Measurements from ENCODE around the gene TSPAN14.

TSPAN14 gene

DNA sequence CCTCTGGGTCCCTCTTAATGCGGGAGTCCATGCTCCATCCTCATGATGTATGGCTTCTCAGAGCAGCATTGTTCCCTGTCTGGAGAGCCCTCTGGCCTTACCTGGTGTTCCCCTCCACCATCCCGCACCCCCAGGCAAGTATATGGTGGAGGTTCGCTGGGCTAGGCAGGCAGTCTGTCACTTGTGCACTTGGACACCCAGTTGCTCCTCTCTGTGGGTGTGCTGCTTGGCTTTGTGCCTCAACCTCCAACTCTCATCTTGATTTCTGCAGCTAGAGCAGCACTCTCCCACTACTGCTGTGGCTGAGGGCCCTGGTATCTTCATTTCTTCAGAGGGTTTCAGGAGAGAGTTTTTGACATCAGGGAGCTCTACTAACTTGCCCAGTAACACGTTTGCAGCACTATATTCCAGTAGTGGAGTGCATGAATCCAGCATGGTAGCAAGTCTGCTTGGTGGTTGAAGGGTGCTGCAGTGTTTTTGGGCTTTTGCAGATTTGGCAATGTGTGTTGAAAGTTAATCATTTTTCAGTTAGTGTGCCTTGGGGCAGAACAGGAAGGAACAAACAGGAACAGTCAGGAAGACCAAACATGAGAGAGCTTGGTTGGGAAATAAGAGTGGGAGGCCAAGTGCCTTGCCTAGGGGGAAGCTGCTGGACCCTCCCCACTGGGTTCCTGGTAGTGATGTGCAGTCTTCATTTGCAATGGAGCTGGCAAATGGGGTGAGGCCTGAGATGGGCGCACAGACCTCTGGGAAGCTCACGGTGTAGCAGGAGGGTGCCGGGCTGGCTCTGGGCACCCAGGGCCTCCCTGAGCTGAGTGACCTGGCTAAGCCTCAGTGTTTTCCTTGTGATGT is 37.4 kb downstream of the TSPAN14 start:
- DNase-seq = no peak

DNA sequence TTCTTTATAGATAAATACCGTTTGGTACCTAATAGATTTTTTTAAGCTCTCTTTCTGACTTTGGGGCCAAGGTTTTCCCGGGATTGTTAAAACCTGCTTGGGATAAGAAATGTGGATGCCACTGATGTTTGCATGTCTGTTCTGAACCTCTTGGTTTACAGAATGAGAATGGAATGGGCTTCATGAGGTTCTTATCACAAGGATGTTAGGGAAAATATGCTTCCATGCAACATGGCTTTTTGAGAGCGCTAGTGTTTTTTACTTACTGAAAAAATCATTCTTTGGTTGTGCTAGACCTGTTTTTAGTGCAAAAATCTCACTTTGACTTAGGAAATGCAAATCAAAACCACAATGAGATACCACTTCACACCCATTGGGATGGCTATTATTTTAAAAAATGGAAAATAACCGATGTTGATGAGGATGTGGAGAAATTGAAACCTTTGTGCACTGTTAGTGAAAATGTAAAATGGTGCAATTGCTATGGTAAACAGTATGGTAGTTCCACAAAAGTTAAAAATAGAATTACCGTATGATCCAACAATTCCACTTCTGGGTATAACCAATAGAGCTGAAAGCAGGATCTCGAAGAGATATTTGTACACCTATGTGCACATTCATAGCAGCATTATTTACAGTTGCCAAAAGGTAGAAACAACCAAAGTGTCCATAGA is 38.9 kb downstream of the TSPAN14 start:
- no peak for DNase-seq

DNA sequence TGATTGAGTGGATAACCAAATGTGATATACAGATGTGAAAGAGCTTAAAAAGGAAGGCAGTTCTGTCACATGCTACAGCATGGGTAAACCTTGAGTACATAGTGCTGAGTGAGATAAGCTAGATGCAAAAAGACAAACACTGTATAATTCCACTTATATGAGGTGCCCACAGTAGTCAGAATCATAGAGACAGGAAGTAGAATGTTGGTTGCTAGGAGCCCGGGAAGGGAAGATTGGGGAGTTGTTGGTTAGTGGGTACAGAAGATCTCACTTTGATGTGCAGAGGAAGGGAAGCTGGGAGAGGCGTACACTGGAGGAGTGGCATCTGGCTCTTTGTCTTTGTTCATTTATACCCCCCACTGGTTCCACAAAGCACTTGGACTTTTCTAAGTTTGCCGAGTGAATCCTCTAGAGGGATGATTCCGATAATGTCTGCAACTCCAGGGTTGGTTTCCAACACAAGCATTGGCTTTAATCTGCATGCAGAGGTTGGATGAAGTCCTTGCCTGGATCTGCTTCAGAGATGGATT is 39.5 kb downstream of the TSPAN14 start:
- DNase-seq = no peak

DNA sequence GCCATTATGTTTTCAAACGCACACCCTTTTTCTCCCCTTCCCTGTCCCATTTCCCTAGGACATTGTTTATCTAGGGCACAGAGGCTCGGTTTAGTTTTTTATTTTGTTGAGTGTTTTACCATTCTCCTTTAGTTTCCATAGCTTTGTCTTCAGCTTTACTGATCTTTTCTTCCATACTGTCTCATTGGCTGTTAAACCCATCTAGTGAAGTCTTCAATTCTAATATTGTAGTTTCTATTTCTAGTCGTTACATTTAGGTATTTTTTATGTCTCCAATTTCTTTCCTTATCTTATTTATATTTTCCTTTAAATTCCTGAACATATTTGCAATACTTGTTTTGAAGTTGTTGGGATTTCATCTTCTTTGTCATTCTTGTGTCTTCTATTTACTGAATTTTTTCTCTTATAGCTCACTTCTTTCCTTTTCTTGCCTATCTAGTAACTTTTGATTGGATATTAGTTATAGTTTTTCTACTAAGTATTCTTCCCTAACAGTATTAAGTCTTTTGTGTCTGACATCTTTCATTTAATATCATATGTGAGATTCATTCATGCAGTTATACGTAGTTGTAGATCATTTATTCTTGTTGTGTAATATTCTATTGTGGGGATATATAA is 42.6 kb downstream of the TSPAN14 start:
- no peak for DNase-seq

DNA sequence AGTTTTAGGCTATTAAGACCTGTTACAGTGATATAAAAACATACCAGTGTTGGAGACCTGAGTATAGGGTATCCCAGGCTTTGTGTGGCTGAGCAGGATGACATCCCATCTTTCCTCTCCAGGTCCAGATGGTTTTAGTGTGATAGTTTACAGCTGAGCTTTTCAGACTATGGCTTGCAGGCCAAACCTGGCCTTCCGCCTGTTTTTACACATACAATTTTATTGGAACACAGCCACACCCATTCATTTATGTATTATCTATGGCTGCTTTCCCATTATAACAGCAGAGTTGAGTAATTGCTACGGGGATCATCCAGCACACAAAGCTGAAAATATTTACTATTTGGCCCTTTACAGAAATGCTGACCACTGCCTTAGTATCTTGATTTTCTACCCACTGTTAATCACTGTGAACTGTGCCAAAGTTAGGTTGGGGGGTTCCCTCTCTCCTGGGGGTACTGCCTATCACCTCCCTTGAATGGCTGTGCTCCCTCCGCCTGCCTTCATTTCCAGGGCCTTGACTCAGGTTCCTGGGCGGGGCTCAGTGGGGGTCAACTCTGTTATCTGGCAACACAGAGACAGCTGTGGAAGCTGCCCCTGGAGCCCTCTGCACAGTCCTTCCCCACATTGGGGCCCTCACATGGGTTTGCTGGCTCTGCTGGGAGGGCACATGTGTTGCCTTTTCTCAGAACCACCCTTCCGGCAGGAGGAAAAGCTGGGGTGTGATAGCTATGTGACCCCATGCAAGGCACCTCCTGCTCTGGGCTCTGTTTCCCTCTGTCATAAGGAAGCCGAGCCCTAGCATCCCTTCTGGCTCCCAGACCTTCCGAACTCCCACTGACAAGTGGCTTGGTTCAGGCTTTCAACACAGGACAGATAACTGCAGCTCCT is 43.3 kb downstream of the TSPAN14 start:
- no peak for DNase-seq

DNA sequence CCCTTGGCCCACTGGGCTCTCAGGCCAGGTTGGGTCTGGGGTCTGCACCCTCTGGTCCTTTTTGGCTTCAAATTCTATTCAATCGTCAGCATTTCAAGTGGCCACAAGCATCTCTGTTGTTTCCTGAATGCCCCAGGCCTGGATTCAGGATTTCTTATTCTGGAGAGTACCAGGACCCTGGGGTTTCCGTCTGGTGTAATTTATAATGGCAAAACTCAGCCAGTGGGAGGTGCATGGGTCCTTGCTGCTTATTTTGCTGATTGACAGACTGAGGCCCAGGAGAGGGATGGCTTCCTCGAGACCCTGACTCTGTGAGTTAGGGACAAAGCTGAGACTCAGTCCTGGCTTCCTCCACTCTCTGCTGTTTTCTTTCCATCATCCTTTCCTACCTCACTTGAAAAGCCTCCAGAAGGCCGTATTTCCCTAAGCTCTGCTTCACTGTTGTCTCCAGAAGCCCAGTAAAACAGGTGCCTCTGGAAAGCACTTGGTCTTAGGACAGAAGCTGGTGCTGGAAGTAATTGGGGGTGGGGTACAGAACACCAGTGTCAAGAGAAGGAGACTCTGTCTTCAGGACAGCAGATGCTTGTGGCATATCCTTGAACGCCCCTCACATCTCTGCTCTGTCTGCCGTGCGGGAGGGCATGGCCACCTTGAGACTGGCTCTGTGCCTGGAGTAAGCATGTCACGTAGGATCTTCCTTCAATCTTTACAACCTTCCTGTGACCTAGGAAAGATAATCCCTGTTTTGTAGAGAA is 44.1 kb downstream of the TSPAN14 start:
- no peak for DNase-seq

DNA sequence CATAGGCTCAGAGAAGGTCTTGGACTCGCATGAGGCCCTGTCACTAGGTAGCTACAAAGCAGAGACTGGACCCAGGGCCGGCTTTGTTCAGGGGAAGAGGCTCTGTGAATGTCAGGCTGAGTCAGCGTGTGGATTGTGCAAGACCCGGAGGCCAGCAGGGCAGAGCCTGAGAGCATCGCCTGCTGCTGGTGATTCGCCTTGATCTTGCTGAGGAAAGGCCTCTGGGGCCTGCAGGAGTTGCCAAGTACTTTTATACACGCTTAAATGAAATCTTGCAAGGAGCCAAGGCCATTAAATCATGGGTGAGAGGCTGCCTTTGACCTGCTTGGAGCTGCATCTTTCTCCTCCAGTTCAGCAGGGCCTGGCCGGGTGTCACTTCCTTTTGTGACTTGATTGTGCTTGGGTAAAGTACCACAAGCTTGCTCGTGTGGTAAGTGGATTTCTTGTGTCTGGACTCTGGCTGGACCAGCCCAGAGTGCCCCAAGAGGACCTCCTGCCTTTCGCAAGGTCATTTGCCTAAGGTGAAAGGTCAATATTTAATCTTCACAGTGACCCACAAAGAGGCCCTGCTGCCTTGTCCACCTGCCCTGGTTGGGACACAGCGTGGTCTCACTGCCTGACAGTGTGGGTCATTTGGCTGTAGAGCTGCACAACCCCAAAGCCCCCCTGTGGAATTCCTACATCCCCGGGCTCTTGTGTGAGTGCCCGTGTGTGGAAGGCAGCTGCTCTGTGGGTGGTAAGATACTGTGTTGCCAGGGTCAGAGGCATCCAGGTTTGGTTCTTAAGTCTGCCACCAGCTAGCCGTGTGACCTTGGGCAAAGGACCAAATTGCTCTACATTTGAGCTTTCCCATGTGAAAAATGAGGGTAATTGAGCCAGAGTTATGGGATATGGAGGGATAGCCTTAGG is 45.0 kb downstream of the TSPAN14 start:
- no peak for DNase-seq

DNA sequence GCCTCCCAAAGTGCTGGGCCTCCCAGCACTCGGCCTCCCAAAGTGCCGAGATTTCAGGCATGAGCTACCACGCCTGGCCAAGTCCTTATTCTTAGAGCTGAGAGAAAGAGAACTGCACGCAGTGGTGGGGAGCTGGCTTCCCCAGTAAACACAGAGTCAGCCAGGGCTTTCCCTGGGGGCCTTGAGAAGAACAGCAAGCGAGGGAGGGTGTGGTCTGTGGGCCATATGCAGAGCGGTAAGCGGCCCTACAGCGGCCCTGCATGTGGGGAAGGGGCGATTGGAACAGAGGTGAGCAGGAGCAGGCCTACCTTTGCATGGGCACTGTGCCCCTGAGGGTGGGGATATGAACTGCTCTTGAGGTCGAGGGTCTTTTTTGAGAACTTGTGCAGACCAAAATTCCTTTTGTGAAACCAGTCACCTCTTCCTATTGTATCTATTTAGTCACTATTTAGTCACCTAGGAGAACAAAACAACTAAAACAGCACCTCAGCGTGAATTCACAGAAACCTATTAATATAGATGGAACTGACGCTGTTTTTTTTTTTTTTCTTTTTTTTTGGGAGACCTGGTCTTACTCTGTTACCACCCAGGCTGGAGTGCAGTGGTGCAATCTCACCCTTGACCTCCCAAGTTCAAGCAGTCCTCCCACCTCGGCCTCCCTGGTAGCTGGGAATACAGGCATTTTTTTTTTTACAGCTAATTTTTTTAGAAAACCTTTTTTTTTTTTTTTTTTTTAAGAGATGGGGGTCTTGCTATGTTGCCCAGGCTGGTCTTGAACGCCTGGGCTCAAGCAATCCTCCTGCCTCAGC is 46.7 kb downstream of the TSPAN14 start:
- no peak for DNase-seq

DNA sequence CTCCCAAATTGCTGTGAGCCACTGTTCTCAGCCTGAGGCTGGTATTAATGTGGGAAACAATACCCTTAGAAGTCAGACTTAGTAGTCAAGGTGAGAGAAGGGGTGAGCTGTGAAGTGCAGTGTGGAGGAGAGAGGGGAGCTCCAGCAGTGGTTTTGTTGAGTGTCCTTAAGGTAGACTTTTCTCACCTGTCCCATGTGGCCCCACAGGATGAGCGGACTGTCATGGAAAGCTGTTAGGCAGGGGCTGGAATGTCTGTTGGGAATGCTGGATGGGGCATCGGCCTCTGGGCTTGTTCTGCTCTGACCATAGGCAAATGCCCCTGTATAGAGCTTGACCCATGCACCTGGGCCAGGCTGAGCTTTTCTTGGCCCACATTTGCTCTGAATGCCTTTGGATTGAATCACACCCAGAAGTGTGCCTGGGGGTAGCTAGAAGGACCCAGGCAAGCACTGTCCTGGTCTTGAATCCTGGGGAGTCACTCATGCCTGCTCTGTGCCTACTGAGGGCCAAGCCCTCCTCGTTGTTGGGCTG is 47.3 kb downstream of the TSPAN14 start:
- DNase-seq = no peak

DNA sequence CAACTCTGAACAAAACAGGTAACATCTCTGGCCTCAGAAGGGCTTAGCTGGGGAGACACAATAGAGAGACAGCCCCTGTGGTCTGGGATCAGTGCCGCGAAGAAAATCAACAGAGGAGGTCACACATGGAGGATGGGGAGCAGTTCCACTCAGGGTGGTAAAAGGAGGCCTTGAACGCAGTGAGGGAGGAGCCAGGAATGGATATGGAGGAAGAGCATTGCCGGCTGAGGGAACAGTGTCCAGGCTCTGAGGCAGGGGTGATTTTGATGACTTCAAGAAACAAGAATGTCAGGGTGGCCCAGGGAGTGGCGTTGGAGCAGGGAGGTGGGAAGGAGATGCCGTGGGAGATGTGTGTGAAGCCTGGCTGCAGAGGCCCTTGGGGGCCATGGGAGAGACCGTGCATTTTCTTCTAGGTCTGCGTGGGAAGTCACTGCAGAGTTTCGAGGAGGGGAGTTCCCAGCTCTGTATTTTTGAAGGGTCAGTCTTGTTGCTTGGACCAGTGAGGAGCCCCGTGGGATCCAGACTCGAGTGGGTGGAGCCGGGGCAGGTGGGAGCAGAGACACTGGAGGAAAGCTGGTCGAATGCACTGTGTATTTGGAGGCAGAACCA is 47.9 kb downstream of the TSPAN14 start:
- DNase-seq = no peak

DNA sequence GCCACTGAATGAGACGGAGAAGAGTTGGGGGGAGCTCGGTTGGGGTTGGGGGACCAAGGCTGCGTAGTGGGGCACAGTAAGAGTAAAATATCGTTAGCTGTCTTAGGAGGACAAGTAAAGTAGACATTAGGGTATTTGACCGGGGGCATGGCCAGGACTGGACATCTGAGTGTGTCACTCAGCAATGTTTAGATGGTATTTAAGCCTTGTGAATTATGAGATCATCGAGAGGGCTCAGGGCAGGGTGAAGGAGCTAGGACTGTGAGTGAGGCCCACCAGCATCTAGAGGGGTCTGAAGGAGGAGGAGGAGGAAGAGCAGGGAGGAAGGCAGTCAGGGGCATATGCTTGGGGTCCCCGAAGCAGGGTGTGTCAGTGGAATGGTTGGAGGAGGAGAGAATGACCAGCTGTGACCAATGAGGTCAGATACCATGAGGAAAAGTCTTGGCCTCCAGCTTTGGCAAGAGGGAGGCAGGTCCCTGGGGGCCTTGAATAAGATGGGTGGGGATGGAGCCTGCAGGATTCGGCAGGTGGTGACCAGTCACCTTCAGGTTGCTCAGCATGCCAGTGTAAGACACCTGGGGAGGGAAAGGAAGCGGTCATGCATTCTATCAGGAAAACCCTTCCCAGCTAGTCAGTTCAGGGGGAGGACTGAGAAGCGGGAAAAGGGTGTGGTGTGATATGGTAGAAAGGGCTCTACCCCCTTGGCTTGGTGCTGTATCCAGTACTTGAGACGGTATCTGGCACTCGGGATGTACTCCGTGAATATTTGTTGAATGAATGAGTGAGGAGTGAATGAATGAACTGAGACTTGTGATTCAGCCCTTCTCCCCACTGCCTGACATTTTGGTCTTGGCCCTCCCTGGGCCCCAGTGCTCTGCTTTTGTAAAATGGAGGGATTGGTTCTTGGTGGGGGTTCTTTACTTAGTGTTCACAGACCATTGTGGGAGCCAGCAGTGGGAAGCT is 48.8 kb downstream of the TSPAN14 start:
- DNase-seq = no peak

DNA sequence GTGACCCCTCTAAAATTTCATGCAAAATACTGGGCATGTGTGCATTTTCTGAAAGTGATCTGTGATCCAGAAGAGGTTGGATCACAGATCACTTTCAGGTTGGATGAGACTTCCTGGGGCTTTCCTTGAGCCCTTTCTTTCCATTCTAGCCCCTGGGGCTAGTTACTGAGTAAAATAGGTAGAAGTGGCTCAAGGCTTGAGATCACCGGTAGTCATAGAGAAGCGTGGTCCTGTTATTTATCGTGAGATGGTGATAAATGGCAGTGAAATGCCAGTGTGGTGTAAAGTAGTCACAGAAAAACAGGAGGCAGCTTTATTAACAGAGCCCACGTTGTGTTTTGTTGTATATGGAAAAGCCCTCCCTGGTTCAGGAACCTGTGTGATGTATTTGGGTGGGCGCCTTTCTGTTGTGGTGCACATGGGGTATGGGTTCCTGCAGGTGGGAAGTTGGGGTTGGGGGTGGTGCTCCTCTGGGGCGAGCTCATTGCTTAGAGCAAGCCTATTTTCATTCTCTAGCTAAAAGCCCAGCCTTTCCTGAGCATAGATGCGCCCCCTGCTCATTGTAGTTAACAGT is 49.6 kb downstream of the TSPAN14 start:
- no peak for DNase-seq

DNA sequence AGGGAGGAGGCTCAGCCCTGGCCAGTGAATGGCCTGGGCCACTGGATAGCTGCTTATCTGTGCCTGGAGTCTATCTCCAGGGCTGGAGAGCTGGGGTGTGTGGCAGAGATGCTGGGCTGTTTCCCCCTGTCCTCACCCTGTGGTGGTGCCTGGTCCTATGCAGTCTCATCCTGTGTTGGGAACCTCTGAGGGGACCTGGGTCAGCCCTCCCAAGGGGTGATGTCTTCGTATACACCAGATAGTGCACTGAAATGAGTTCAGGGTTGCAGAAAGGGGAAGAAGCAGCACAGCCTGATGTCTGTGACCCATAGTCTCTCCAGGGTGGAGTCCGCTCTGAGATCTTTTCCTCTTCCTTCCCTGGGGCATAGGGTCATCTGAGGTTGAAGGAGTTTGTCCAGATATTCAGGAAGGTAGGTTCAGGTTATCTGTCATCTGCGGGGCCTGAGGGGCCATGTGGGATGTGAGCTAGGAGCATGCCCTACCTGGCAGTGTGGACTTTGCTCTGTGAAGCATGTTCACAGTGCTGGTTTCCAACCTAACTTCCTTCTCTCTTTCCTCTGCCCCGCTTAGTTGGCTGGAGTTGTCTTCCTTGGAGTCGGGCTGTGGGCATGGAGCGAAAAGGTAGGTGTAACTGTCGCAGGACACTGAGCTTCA is 50.2 kb downstream of the TSPAN14 start:
- no peak for DNase-seq

DNA sequence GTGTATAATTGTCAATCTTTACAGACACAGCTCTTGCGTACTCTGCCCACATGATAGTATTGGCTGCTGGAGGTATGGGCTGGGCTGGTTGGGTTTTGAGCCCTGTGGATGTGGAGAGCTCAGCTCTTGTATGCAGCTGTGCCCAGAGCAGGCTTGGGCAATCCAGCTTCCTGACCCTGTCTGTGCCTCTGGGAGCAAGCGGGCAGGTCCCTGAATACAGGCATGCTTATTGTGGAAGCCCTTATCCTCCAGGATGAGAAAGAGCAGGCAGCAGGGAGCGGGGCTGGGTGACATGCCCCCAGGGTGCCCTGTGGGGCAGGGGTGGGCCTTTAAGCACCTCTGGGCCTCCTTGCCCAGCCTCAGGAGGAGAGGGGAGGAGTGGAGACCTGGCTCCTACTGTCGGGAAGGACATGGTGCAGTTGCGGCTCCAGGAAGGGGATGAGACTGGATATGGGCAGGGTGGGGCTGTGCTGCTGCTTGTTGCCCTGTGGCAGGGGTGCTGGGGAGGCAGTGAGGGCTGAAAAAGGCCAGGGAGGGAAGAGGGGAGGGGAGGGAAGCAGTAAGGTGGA is 50.9 kb downstream of the TSPAN14 start:
- no peak for DNase-seq

DNA sequence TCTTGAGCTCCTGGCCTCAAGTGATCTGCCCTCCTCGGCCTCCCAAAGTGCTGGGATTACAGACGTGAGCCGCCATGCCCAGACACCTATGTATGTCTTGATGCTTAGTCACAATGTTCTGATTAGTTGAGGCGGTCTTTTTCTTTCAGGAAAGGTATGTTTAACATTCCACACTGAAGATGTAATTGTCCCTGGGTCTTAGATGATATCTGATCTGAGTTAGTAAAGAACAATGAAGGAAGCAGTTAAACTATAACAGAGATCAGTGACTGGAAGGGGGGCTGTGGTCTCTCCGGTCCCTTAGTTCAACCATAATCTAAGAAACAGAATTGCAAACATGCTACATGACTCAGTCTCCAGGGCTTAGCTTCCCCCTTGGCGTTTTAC is 52.1 kb downstream of the TSPAN14 start:
- DNase-seq = no peak

DNA sequence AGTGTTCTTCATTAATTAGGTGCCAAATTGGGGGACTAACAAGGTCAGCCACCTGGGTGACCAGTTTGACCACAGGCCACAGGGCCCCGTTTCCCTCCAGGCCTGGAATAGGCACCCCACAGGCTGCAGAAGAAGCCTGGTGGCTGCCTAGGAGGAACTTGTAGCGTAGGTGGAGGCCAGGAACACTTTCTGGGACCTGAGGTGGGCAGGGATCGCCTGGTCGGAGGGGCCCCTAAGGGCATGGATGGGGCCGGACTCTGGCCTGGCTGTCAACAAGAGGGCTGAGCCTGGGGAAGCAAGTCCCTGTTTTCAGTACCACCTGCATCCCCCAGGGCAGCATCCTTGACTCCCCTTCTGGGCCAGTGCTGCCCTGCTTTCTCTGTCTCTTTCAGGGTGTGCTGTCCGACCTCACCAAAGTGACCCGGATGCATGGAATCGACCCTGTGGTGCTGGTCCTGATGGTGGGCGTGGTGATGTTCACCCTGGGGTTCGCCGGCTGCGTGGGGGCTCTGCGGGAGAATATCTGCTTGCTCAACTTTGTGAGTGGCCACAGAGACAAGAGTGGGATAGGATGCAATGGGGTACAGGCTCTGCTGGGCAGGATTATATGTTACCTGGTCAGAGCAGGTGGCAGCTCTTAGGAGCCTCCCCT is 52.9 kb downstream of the TSPAN14 start:
- no peak for DNase-seq
